CD4-positive, alpha-beta T cell treated with Interleukin-6 at 100 ng/mL for 8 hours (primary cell): ENCODE measurements around the gene ACMSD.
"Not testable (repeated sequence)": the region's sequence is repeated elsewhere in the genome, so short reads cannot be mapped to it uniquely, and the experiment has no call there.

Source experiments
- DNase-seq: peaks from one replicate; pipeline ENCODE4 v3.0.0-alpha.2; 2020; ENCODE audit warnings: mixed read lengths, low spot score

Gene ACMSD

GRCh38 chr2:134852518-134852917, 14.1 kb downstream of the ACMSD start:
- no peak for DNase-seq

- DNase-seq = no peak
These were observed 17.3 kb downstream of the ACMSD start for GRCh38 chr2:134855709-134856108.

DNA sequence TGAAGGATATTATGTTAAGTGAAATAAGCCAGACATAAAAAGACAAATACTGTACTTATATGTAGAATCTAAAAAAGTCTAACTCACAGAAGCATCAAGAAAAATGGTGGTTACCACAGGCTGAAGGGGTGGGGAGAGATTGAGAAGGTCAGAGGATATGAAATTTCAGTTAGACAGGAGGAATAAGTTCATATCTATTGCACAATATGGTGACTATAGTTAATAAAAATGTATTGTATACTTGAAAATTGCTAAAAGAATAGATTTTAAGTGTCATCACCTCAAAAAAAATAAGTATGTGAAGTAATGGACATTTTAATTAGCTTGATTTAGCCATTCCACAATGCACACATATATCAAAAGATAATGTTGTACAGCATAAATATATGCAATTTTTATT, 19.8 kb downstream of the ACMSD start:
- DNase-seq = no peak

- no peak for DNase-seq
These were observed 22.8 kb downstream of the ACMSD start for GRCh38 chr2:134861173-134861572.

- DNase-seq = no peak
These were observed 23.7 kb downstream of the ACMSD start for GRCh38 chr2:134862069-134862468.

- no peak for DNase-seq
These were observed 24.3 kb downstream of the ACMSD start for GRCh38 chr2:134862674-134863073.

GRCh38 chr2:134863446-134863845, 25.0 kb downstream of the ACMSD start:
- DNase-seq = no peak

- DNase-seq = no peak
These were observed 26.8 kb downstream of the ACMSD start for GRCh38 chr2:134865067-134865787.

DNA sequence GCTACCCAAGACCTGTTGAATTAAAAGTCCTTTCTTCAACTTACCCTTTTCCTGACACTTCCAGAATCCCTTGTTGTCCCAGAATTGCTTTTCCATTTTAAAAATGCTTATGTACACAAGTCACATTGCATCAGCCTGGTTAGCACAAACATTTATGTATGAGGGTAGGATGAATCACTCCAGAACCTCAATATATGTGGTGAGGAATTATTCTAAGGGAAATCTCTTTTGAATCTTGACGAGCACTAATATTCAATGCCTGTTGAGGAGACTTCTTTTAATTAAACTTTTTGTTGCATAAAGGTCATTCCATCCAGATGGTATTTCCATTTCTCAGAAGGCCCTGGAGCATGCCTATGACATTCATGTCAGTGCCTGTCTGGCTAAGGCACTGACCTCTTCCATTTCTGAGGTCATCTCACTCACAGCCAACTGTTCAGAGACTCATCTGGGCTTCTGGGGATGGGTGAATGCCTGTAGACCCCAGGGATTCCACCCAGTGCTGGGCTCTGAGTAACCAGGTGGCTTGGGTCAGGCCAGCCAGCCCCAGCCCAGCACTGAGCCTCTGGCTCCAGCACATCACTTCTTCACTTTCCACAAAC, 28.2 kb downstream of the ACMSD start:
- DNase-seq = no peak

DNA sequence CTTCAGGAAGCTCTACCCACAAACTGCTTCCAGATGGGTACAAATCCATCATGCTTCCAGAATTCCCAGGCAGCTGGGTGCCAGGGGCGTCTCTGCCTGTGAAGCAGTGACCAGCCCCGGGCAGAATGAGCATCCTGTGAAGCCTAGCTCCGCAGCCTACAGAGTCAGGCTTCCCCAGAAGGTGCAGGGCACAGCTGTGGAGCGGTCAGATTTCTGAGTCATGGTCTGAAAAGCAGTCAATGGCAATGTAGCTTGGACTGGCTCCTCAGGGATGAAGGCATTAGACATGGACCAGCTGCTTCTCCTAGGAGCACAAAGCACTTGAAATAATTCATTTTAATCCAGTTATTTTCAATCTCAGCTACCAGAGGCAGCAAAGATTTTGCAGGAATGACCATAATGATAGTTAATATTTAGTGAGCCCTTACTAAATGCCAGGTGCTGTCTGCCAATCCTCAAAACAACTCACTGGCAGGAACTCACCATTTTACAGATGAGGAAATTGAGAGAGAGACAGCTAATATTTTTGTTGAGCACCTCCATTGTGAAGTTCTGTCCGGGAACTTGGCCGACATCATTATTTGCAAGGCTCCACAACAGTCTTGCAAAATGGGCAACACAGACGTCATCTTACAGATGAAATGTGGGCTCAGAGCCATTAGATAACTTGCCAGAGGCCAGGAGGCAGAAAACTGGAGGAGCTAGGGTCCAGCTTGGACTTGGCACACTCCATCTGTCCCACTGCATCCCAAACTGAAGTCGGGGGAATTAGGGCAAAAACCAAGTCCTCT, 31.7 kb downstream of the ACMSD start:
- no peak for DNase-seq

- DNase-seq = no peak
These were observed 34.7 kb downstream of the ACMSD start for GRCh38 chr2:134873152-134873551.

DNA sequence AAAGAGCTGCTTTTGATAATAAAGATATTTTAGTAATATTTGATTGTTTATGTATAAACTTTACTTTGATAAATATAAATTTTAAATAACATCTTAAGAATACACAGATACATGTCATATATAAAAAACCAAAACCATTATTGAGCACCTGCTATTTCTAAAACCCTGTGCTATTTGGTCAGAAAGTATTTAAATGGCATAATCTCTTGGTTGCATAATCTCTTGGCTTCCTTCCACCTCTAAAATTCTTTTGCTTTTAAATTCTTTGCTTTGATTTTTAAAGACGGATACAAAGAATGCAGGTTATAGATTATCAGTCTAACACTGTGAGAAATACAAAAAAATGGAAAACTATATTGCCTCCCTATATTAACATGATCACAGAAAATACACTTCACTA, 36.9 kb downstream of the ACMSD start:
- no peak for DNase-seq

DNA sequence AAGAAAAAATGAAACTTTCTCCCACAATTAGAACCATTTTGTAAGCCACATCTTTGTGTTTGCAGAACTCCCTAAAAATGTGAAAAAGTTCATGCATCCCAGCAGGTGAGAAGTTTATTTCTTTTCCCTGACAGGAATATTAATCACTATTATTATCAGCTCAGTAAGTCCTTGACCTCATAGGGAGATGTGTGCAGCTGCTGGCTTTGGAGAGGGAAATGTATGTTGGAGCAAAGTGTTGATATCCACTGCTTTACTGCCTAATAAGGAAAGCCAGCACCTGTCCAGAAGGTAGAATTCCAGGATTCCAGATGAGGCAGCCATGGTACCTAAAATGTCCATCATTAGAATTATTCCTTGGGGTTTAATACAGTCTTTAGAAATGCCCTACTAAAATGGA, 44.4 kb downstream of the ACMSD start:
- no peak for DNase-seq

DNA sequence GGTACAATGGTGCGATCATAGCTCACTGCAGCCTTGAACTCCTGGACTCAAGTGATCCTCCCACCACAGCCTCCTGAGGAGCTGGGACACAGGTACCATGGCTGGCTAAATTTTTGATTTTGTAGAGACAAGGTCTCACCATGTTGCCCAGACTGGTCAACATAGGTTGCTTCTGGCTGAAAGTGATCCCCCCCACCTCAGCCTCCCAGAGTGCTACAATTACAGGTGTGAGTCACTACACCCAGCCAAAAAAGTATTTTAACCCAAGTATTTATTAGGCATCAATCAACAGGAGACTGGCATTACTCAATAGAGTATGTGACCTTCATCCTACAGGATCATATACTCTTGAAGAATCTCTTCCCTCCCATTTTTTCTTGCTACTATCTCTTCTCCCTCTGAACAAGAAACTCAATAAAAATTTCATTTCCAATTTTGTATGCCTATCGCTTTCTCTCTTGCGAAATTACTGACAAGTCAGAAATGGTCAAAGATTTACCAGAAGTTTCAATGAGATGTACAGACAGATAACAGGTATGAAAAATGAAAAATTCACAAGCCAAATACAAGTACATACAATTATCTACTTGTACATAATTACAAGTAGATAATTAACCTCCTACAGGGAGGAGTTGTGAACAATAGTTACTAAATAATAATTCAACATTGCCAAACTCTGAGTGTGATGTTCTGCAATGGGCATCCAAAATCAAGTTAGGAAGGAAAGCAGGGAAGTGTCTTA, 45.3 kb downstream of the ACMSD start:
- DNase-seq = no peak

DNA sequence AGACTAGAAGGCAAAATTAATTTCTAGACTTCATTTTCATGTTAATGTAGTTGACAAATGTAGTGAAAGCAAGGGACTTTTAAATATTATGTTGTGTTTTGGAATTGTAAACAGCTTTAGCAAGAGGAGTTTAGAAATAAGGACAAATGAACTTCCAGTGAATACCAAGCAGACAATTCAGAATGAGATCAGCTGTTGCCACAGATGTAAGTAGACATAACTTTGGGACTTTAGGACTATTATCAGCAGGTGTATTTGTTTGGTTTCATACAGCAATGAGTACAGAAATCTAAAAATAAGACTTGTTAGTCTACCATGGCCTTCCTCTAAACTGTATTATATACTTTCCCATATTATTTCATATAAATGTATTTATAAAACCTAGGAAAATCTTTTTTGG, 46.0 kb downstream of the ACMSD start:
- DNase-seq = no peak

- no peak for DNase-seq
These were observed 54.0 kb downstream of the ACMSD start for GRCh38 chr2:134892282-134893035.

GRCh38 chr2:134897932-134898331, 59.5 kb downstream of the ACMSD start:
- no peak for DNase-seq

DNA sequence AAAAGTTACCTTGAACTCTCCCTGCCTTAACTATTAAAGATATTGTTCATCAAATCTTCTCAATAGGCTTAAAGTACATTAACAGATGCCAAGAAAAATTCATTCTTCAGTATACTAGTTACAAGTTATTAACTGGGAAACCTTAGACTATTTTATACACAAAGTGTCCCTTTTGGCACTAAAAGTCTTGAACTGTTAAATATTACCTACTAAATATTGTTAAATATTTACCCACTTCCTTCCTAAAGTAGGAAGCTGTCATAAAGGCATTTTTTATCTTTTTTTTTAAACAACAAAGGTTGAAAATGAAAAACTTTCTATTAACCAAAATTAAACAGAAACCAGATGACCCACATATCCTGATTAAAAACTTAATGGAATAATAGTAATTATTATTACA, 60.8 kb downstream of the ACMSD start:
- no peak for DNase-seq

GRCh38 chr2:134900151-134900550, 61.7 kb downstream of the ACMSD start:
- no peak for DNase-seq

GRCh38 chr2:134903701-134904100, 65.3 kb downstream of the ACMSD start:
- DNase-seq = not testable (repeated sequence)

DNA sequence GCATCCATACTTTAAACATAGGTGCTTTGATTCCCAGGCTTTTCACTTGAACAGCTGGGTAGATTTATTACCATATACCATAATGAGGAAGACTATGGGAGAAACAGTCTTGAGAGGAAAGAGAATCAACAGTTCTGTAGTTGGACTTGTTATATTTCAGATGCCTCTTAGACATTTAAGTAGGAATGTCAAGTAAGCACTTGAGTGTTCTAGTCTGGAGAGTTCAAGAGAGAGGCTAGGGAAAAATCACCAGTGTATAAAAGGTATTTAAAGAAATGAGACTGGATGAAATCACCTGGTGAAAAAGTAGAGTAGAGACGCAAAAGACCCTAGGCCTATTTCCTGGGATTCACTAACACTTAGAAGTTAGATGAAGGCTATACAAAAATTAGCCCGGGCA, 66.8 kb downstream of the ACMSD start:
- DNase-seq = no peak

DNA sequence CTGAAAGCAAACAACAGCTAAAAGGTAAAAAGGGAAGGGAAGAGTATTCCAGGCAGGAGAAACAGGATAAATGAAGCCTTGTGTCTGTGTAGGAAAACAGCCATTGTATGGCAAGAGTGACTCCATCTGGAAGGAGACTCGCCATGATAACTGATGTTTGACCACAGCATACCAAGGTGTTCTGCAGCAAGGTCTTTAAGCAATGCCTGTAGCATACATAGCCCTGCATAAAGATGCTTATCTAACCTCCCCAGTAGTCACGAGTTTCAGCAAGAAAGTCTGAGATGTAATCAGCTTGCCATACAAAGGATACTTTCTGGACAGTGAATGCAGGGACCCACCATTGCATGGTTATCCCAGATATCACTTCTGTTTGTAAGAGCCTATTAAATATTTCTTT, 68.3 kb downstream of the ACMSD start:
- DNase-seq = no peak
